B cell (primary cell): ENCODE results near the gene VPS13D.

Experiments
- EZH2 ChIP-seq: IDR thresholded peaks from 2 replicates; pipeline ENCODE4 v1.6.1; 2012; ENCODE audit warnings: borderline replicate concordance, low read depth, mild to moderate bottlenecking, moderate library complexity, low read length; ENCODE audit not compliant: insufficient read depth, poor library complexity, severe bottlenecking
- TF ChIP-seq, protein P1 (sequence below): fragments of 200-600 bp; IDR thresholded peaks from one replicate; pipeline ENCODE4 v1.8.0; 2022; ENCODE audit warnings: antibody characterized with exemption, mild to moderate bottlenecking

DNA sequence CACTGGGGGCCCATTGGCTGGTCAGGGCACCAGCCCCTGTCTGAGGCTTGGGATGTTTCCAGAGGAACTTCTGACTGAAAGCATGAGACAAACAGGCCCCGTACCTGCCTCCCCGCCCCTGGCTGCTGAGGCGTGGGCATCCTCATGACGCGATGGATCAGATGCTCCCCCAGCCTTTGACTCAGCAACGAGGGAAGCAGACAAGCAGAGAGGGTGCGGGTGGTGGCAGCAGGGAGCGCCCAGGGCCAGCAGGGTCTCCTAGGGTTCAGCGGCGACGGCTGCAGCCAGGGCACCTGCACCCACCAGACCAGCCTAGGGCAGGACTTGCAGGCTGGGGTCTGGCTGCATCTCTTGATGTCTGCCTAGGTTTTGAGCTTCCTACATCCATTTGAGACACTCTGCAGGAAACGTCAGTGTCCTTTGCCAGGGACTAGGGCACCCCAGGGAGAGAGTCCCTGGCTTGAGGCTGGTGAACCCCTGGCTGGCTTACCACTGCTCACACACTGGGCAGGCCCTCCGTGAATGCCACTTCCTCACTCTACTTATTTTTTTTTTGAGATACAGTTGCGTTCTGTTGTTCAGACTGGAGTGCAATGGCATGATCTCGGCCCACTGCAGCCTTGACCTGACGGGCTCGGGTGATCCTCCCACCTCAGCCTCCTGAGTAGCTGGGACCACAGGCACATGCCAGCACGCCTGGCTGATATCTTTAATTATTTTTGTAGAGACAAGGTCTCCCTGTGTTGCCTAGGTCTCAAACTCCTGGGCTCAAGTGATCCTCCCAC is 324.9 kb downstream of the VPS13D start:
- TF ChIP-seq, protein P1, sequence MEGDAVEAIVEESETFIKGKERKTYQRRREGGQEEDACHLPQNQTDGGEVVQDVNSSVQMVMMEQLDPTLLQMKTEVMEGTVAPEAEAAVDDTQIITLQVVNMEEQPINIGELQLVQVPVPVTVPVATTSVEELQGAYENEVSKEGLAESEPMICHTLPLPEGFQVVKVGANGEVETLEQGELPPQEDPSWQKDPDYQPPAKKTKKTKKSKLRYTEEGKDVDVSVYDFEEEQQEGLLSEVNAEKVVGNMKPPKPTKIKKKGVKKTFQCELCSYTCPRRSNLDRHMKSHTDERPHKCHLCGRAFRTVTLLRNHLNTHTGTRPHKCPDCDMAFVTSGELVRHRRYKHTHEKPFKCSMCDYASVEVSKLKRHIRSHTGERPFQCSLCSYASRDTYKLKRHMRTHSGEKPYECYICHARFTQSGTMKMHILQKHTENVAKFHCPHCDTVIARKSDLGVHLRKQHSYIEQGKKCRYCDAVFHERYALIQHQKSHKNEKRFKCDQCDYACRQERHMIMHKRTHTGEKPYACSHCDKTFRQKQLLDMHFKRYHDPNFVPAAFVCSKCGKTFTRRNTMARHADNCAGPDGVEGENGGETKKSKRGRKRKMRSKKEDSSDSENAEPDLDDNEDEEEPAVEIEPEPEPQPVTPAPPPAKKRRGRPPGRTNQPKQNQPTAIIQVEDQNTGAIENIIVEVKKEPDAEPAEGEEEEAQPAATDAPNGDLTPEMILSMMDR, result no peak
- no peak for TF ChIP-seq EZH2
